ENCODE results near the gene TP53. TPM values are rescaled to one million over a fixed set of nuclear protein-coding genes. Genes with fewer than 3 reads are reported as not detected.

The TP53 gene
- total RNA-seq, 1 donor from 2014 or later: 178 TPM

GRCh38 chr17:7712111-7712771 is 25.0 kb upstream of the TP53 start:
- H3K27ac Mint-ChIP-seq: no peak overlapping the region
- no peak overlapping the region for H3K4me3 Mint-ChIP-seq
- no peaks in the 10 kb centered on the region for H3K36me3 Mint-ChIP-seq (ENCODE audit: low read depth)
- peaks cover 55% of the 10 kb centered on the region for H3K27me3 Mint-ChIP-seq
- intact Hi-C loops (cut with micrococcal nuclease): no loop called here
- DNase-seq: no peak
- H3K4me1 Mint-ChIP-seq: peaks cover 26% of the 10 kb centered on the region
- H3K9me3 Mint-ChIP-seq: no peaks in the 10 kb centered on the region

- Mint-ChIP-seq H3K27ac (no peak overlapping the region), H3K36me3 (ENCODE audit: low read depth) (no peaks in the 10 kb centered on the region), H3K4me3 (no peak overlapping the region), H3K27me3 (peaks cover 56% of the 10 kb centered on the region), H3K9me3 (no peaks in the 10 kb centered on the region), H3K4me1 (peaks cover 20% of the 10 kb centered on the region)
- intact Hi-C loops (cut with micrococcal nuclease): no loop called here
- DNase-seq: no peak
Measured at GRCh38 chr17:7711051-7711755, 23.9 kb upstream of the TP53 start.

GRCh38 chr17:7710301-7710700 is 23.0 kb upstream of the TP53 start:
- H3K27me3 Mint-ChIP-seq: peaks cover 54% of the 10 kb centered on the region

GRCh38 chr17:7709031-7709430 is 21.7 kb upstream of the TP53 start:
- Mint-ChIP-seq H3K9me3 (no peaks in the 10 kb centered on the region), H3K4me1 (peaks cover 30% of the 10 kb centered on the region), H3K36me3 (ENCODE audit: low read depth) (peaks cover 2% of the 10 kb centered on the region), H3K27me3 (peaks cover 55% of the 10 kb centered on the region), H3K27ac (no peak overlapping the region), H3K4me3 (no peak overlapping the region)
- intact Hi-C loops (cut with micrococcal nuclease): no loop called here
- DNase-seq: no peak

More at GRCh38 chr17:7710301-7710700, 23.0 kb upstream of the TP53 start:
- DNase-seq: no peak
- Mint-ChIP-seq H3K4me3 (no peak overlapping the region), H3K9me3 (no peaks in the 10 kb centered on the region), H3K4me1 (peaks cover 24% of the 10 kb centered on the region), H3K36me3 (ENCODE audit: low read depth) (peaks cover 2% of the 10 kb centered on the region), H3K27ac (no peak overlapping the region)
- intact Hi-C loops (cut with micrococcal nuclease): no loop called here

GRCh38 chr17:7707858-7708750 is 20.8 kb upstream of the TP53 start:
- Mint-ChIP-seq H3K4me3 (no peak overlapping the region), H3K9me3 (no peaks in the 10 kb centered on the region), H3K36me3 (ENCODE audit: low read depth) (peaks cover 7% of the 10 kb centered on the region), H3K4me1 (peaks cover 28% of the 10 kb centered on the region), H3K27me3 (peaks cover 55% of the 10 kb centered on the region), H3K27ac (no peak overlapping the region)
- intact Hi-C loops (cut with micrococcal nuclease): no loop called here
- DNase-seq: no peak

GRCh38 chr17:7707446-7707845 is 20.2 kb upstream of the TP53 start:
- DNase-seq: no peak
- intact Hi-C loops (cut with micrococcal nuclease): no loop called here

GRCh38 chr17:7706631-7707354 is 19.5 kb upstream of the TP53 start:
- no peak overlapping the region for H3K4me3 Mint-ChIP-seq
- peaks cover 48% of the 10 kb centered on the region for H3K27me3 Mint-ChIP-seq
- H3K36me3 Mint-ChIP-seq (ENCODE audit: low read depth): peaks cover 13% of the 10 kb centered on the region
- H3K27ac Mint-ChIP-seq: no peak overlapping the region
- no peak for DNase-seq
- H3K9me3 Mint-ChIP-seq: no peaks in the 10 kb centered on the region
- intact Hi-C loops (cut with micrococcal nuclease): no loop called here
- peaks cover 26% of the 10 kb centered on the region for H3K4me1 Mint-ChIP-seq

More at GRCh38 chr17:7707446-7707845, 20.2 kb upstream of the TP53 start:
- H3K36me3 Mint-ChIP-seq (ENCODE audit: low read depth): peaks cover 9% of the 10 kb centered on the region
- H3K9me3 Mint-ChIP-seq: no peaks in the 10 kb centered on the region
- no peak overlapping the region for H3K4me3 Mint-ChIP-seq
- H3K27ac Mint-ChIP-seq: no peak overlapping the region
- peaks cover 50% of the 10 kb centered on the region for H3K27me3 Mint-ChIP-seq
- H3K4me1 Mint-ChIP-seq: peaks cover 27% of the 10 kb centered on the region

- Mint-ChIP-seq H3K27ac (no peak overlapping the region), H3K9me3 (no peaks in the 10 kb centered on the region), H3K27me3 (peaks cover 41% of the 10 kb centered on the region), H3K4me1 (peaks cover 19% of the 10 kb centered on the region), H3K4me3 (peak overlapping the region; percentile 51), H3K36me3 (ENCODE audit: low read depth) (peaks cover 15% of the 10 kb centered on the region)
- DNase-seq: no peak
- intact Hi-C loops (cut with micrococcal nuclease): no loop called here
Measured at GRCh38 chr17:7705269-7706255, 18.3 kb upstream of the TP53 start.

- H3K27me3 Mint-ChIP-seq: peaks cover 41% of the 10 kb centered on the region
- H3K27ac Mint-ChIP-seq: no peak within 1 kb of the TSS
- H3K36me3 Mint-ChIP-seq (ENCODE audit: low read depth): peaks cover 16% of the 10 kb centered on the region
- no peak for DNase-seq
- peaks cover 12% of the 10 kb centered on the region for H3K4me1 Mint-ChIP-seq
- peak within 1 kb of the TSS; percentile 73 for H3K4me3 Mint-ChIP-seq
- no peaks in the 10 kb centered on the region for H3K9me3 Mint-ChIP-seq
- intact Hi-C loops (cut with micrococcal nuclease): no loop called here
Measured at GRCh38 chr17:7704601-7705268, 17.4 kb upstream of the TP53 start, which contains the start of gene EFNB3. EFNB3 (plus strand) TSS chr17:7705202; CDS start chr17:7705599, 397 bp downstream.

GRCh38 chr17:7703584-7704479 is 16.5 kb upstream of the TP53 start:
- DNase-seq: no peak
- Mint-ChIP-seq H3K4me1 (peaks cover 12% of the 10 kb centered on the region), H3K9me3 (no peaks in the 10 kb centered on the region), H3K27ac (no peak overlapping the region), H3K4me3 (no peak overlapping the region), H3K36me3 (ENCODE audit: low read depth) (peaks cover 16% of the 10 kb centered on the region), H3K27me3 (peaks cover 41% of the 10 kb centered on the region)
- intact Hi-C loops (cut with micrococcal nuclease): no loop called here

GRCh38 chr17:7702776-7703175 is 15.5 kb upstream of the TP53 start:
- peaks cover 18% of the 10 kb centered on the region for H3K36me3 Mint-ChIP-seq (ENCODE audit: low read depth)

More at GRCh38 chr17:7702776-7703175, 15.5 kb upstream of the TP53 start:
- H3K4me3 Mint-ChIP-seq: no peak overlapping the region
- peaks cover 37% of the 10 kb centered on the region for H3K27me3 Mint-ChIP-seq
- intact Hi-C loops (cut with micrococcal nuclease): no loop called here
- no peak for DNase-seq
- H3K27ac Mint-ChIP-seq: no peak overlapping the region
- peaks cover 12% of the 10 kb centered on the region for H3K4me1 Mint-ChIP-seq
- H3K9me3 Mint-ChIP-seq: no peaks in the 10 kb centered on the region

All from activated CD4-positive, alpha-beta T cell treated with anti-CD3 and anti-CD28 coated beads, Interleukin-2, amount 10 ng/mL, durations not matched to agents 24 days and 14 days (primary cell).